ENCODE data around the gene PITPNM3.
"Not testable (repeated sequence)": the region's sequence is repeated elsewhere in the genome, so short reads cannot be mapped to it uniquely, and the experiment has no call there.

Gene PITPNM3

DNA sequence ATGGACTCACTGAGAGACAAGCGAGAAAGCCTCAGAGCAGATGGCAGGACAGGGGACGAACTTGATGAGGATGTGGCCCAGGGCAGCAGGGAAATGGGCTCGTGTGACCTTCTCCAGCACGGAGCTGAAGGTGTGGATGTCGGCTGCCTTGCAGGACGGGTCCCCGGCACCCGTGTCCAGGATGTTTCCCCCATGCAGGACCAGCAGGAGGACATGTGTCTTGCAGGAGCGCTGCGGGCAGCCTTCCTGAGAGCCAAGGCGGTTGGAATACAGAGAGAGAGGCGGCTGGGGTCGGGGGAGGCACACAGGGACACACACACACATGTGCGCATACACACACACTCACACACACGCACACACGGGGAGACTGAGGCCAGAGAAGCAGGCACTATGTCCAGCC lies 72.8 kb downstream of the PITPNM3 start:
- DNase-seq (ENCODE audit: low spot score in 2 of 2), result no peak
- ATAC-seq (replicated peaks; ENCODE audit: extremely low read depth, poor library complexity, severe bottlenecking), result no peak
- Mint-ChIP-seq H3K27ac (ENCODE audit: low read depth) (no peak overlapping the region), H3K4me1 (no peaks in the 10 kb centered on the region), H3K36me3 (ENCODE audit: insufficient read depth) (peaks cover 2% of the 10 kb centered on the region), H3K4me3 (no peak overlapping the region), H3K9me3 (no peaks in the 10 kb centered on the region), H3K27me3 (peaks cover 57% of the 10 kb centered on the region)

DNA sequence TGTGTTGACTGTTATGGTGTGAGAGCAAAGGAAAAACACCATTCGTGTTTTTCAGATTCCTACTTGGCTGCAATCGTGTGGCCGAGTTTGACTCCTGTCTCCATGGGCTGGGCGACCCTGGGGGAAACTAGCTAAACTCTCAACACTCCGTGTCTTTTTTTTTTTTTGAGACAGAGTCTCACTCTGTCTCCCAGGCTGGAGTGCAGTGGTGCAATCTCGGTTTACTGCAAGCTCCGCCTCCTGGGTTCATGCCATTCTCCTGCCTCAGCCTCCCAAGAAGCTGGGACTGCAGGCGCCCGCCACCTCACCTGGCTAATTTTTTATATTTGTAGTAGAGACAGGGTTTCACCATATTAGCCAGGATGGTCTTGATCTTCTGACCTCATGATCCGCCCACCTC lies 73.6 kb downstream of the PITPNM3 start:
- not testable (repeated sequence) for H3K27ac Mint-ChIP-seq (ENCODE audit: low read depth); H3K36me3 Mint-ChIP-seq (ENCODE audit: insufficient read depth); H3K4me3 Mint-ChIP-seq; H3K4me1 Mint-ChIP-seq; H3K9me3 Mint-ChIP-seq; DNase-seq (ENCODE audit: low spot score in 2 of 2); ATAC-seq (replicated peaks; ENCODE audit: extremely low read depth, poor library complexity, severe bottlenecking)
- H3K27me3 Mint-ChIP-seq, result peaks cover 49% of the 10 kb centered on the region

DNA sequence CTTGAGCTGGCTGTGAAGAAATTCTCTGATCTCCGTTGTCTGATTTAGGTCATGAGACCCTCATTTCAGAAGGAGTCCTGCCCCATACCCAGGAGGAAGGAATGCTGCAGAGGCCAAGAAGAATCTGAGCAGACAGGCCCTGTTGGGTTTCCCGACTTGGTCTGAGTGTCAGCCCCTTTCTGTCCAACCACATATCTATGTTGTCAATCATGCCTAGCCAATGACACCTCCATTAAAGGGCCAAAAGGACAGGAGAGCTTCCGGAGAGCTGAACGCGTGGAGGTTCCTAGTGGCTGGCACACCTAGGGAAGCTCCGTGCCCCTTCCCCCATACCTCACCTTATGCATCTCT lies 74.3 kb downstream of the PITPNM3 start:
- Mint-ChIP-seq H3K27me3 (peaks cover 45% of the 10 kb centered on the region), H3K36me3 (ENCODE audit: insufficient read depth) (peaks cover 2% of the 10 kb centered on the region), H3K27ac (ENCODE audit: low read depth) (no peak overlapping the region), H3K9me3 (no peaks in the 10 kb centered on the region), H3K4me1 (no peaks in the 10 kb centered on the region), H3K4me3 (no peak overlapping the region)
- DNase-seq (ENCODE audit: low spot score in 2 of 2), result no peak
- ATAC-seq (replicated peaks; ENCODE audit: extremely low read depth, poor library complexity, severe bottlenecking), result no peak

DNA sequence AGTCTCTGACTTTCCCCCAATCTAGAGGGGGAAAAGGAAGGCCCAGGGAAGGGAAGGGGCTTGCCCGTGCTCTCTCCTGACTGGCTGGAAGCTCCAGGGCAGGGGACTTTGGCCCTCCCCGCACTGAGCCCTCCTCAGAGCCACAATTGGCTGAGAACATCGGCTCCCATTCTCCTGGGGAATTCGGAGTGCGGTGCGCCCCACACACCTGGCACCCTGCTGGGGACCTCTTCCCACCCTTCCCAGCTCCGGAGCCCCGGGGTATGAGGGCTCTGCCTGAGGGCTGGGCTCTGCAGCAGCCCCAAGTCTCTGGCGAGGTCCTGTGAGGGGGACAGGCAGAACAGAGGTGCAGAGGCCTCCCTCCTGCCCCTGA lies 76.1 kb downstream of the PITPNM3 start:
- peaks cover 2% of the 10 kb centered on the region for H3K36me3 Mint-ChIP-seq (ENCODE audit: insufficient read depth)
- peaks cover 32% of the 10 kb centered on the region for H3K27me3 Mint-ChIP-seq
- H3K4me3 Mint-ChIP-seq, result no peak overlapping the region
- H3K9me3 Mint-ChIP-seq, result no peaks in the 10 kb centered on the region
- H3K27ac Mint-ChIP-seq (ENCODE audit: low read depth), result no peak overlapping the region
- ATAC-seq (replicated peaks; ENCODE audit: extremely low read depth, poor library complexity, severe bottlenecking), result no peak
- DNase-seq (ENCODE audit: low spot score in 2 of 2), result no peak
- no peaks in the 10 kb centered on the region for H3K4me1 Mint-ChIP-seq

DNA sequence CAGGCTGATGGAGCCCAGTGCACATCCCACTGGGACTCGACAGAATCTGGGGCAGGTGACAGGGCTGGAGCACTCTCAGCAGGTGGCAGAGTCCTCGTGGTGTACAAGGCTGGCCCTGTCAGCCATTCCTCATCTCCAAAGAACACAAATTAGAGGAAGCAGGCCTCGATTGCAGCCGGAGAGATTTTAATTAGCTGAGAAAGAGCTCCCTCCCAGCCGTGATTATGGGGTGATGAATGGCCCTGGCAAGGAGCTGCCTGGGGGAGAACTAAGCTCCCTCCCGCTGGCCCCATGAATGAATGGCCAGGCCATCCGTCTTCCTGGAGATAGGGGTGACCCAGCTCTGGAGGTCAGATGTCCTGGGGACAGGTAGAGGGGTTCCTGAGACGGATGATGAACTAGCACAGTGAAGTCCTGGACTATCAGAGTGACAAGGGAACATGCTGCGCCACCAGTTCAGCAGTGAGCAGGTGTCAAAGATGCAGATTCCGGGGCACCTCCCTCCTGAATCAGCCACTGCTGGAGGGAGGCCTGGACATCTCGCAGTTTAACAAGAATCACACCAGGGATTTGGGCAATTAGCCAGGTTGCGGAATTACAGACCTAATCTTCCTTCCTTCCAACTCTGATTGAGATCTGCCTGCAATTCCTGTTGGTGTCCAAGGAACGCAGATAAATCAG lies 76.6 kb downstream of the PITPNM3 start:
- H3K27ac Mint-ChIP-seq (ENCODE audit: low read depth), result no peak overlapping the region
- H3K9me3 Mint-ChIP-seq, result no peaks in the 10 kb centered on the region
- ATAC-seq (replicated peaks; ENCODE audit: extremely low read depth, poor library complexity, severe bottlenecking) (no peak), DNase-seq (ENCODE audit: low spot score in 2 of 2) (no peak)
- H3K36me3 Mint-ChIP-seq (ENCODE audit: insufficient read depth), result peaks cover under 1% of the 10 kb centered on the region
- peaks cover 32% of the 10 kb centered on the region for H3K27me3 Mint-ChIP-seq
- H3K4me3 Mint-ChIP-seq, result no peak overlapping the region
- no peaks in the 10 kb centered on the region for H3K4me1 Mint-ChIP-seq

DNA sequence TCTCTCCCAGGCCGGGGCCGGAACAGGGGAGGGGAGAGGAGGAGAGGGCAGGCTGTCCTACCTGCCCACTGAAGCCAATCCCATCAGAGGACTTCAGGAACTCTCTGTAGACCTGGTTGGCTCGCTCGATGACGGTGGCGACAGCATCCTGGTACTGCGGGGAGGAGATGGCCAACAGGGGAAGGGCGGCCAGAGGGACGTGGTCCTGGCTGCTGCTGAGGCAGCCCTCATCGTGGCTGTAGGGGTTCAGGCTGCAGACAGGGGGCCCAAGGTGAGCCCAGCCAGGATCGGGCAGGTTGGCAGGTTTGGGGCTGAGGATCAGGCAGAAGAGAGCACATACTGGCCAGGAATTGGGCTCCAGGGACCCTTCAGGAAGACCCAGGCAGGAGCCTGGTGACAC lies 77.9 kb downstream of the PITPNM3 start:
- peaks cover 24% of the 10 kb centered on the region for H3K27me3 Mint-ChIP-seq

DNA sequence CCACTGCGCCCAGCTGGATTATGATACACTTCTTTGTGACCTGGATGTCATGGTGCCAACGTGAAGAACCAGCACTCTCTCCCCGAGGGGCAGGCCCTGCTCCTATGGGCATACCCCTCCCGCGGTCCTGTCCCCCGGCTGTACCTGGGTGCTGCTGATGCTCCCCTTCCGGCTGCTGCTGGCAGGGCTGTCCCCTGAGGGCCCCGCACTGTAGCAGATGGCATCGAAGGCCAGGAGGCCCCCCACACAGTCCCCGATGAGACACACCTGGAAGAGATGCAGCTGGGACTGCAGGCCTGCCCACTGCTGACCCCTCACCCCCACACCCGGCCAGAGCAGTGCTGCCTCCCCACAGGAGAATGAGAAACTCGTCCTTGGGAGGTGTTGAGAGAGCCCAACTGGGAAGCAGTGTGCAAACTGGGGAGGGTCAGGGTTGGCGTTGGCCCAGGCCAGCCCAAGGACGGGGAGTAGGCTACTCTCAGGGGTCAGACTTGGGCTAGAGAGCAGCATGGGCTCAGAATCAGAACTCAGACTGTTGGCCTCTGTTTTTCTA lies 78.4 kb downstream of the PITPNM3 start:
- Mint-ChIP-seq H3K4me1 (peaks cover 4% of the 10 kb centered on the region), H3K27ac (ENCODE audit: low read depth) (no peak overlapping the region), H3K9me3 (no peaks in the 10 kb centered on the region), H3K4me3 (no peak overlapping the region), H3K36me3 (ENCODE audit: insufficient read depth) (peaks cover 2% of the 10 kb centered on the region), H3K27me3 (peaks cover 18% of the 10 kb centered on the region)
- no peak for ATAC-seq (replicated peaks; ENCODE audit: extremely low read depth, poor library complexity, severe bottlenecking)
- no peak for DNase-seq (ENCODE audit: low spot score in 2 of 2)

More for the DNA sequence above, 77.9 kb downstream of the PITPNM3 start:
- Mint-ChIP-seq H3K4me1 (no peaks in the 10 kb centered on the region), H3K36me3 (ENCODE audit: insufficient read depth) (no peaks in the 10 kb centered on the region), H3K9me3 (no peaks in the 10 kb centered on the region), H3K4me3 (no peak overlapping the region), H3K27ac (ENCODE audit: low read depth) (no peak overlapping the region)
- DNase-seq (ENCODE audit: low spot score in 2 of 2), result no peak
- no peak for ATAC-seq (replicated peaks; ENCODE audit: extremely low read depth, poor library complexity, severe bottlenecking)

DNA sequence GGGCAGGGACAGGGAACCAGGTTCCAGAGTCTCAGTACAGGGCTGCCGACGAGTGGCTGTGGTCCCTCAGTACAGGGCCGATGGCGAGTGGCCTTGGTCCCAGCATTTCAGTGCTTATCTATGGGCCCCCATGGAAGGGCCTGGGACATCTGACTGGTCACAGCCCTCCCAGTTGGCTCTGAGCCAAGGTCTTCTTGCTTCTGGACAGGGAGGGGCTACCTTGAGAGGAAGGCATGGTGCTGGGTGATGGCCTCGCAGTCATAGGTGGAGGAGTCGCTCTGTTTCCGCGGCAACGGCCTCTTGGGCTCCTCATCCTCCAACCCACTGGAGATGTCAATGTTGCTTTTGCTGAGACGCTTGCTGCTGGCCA lies 79.6 kb downstream of the PITPNM3 start:
- H3K4me1 Mint-ChIP-seq, result peaks cover 6% of the 10 kb centered on the region
- H3K9me3 Mint-ChIP-seq, result no peaks in the 10 kb centered on the region
- DNase-seq (ENCODE audit: low spot score in 2 of 2), result no peak
- no peak overlapping the region for H3K4me3 Mint-ChIP-seq
- peaks cover 2% of the 10 kb centered on the region for H3K36me3 Mint-ChIP-seq (ENCODE audit: insufficient read depth)
- no peak overlapping the region for H3K27ac Mint-ChIP-seq (ENCODE audit: low read depth)
- no peak for ATAC-seq (replicated peaks; ENCODE audit: extremely low read depth, poor library complexity, severe bottlenecking)
- H3K27me3 Mint-ChIP-seq, result peaks cover 10% of the 10 kb centered on the region

DNA sequence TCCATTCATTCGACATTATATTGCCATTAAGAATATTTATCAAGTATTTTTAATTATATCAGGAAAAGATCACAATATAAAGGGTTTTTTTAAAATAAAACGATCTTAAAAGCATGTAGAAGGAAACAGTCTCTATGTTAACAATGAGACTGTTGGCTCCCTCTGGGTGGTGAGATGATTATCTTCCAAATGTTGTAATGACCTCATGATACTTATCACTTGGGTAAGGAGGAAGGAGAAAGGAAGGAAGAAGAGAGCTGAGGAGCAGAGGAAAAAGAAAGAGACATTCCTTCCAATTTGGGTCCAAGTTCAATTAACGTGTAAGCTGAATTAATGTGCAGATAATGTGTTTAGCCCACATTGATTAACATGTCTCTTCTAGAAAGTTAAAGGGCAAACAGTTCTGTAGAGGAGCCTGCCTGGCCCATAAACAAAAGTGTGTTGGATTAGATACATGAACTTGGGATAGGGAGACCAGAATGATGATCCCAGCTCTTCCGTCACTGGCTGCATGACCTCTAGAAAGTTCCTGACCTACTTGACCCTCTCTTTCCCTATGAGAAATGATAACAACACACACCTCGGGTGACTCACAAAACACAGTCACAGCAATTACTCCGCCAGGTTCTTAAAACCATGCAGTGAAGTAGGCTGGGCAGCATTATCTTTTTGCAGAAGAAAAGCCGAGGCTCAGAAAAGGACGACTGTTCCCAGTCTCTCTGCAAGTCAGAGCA lies 80.1 kb downstream of the PITPNM3 start:
- Mint-ChIP-seq H3K4me1 (peaks cover 6% of the 10 kb centered on the region), H3K27ac (ENCODE audit: low read depth) (no peak overlapping the region), H3K4me3 (no peak overlapping the region), H3K27me3 (peaks cover 4% of the 10 kb centered on the region), H3K36me3 (ENCODE audit: insufficient read depth) (peaks cover 2% of the 10 kb centered on the region), H3K9me3 (no peaks in the 10 kb centered on the region)
- DNase-seq (ENCODE audit: low spot score in 2 of 2) (no peak), ATAC-seq (replicated peaks; ENCODE audit: extremely low read depth, poor library complexity, severe bottlenecking) (no peak)

DNA sequence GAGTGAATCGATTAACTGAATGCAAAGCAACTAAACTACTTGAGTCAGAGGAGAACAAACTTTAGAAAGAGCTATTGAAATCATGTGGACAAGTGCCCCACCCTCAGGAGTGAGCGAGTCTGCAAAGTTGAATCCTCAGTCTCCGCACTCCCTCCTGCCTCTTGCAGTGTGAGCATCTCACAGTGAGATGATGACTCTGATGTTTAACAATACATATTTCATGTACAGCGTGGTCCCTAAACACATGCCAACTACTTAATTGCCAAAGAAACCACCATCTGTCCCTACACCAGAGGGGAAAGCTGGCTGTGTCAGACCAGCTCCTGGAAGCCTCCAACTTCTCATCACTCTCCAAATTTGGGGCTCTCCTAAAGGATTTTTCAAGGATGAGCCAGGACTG lies 80.9 kb downstream of the PITPNM3 start:
- Mint-ChIP-seq H3K9me3 (no peaks in the 10 kb centered on the region), H3K36me3 (ENCODE audit: insufficient read depth) (peaks cover 2% of the 10 kb centered on the region), H3K27me3 (no peaks in the 10 kb centered on the region), H3K4me3 (no peak overlapping the region), H3K4me1 (peaks cover 6% of the 10 kb centered on the region), H3K27ac (ENCODE audit: low read depth) (no peak overlapping the region)
- DNase-seq (ENCODE audit: low spot score in 2 of 2) (no peak), ATAC-seq (replicated peaks; ENCODE audit: extremely low read depth, poor library complexity, severe bottlenecking) (no peak)

DNA sequence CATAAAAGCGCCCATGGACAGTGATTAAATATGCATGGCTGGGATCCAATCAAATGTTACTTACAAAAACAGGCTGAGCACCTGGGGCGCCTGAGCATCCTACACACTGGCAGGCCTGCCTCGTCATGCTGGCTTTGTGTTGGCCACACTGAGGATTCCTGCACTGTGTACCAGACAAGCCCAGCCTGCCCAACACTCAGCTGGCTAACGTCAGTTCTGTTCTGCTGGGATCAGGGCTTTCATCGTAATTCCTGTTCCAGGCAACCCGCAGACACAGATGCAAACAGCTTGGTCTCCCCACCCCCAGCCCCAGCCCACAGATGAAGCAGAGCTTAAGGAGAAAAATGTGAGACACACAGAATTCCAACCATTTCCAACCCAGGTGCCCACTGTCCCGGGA lies 81.4 kb downstream of the PITPNM3 start:
- DNase-seq (ENCODE audit: low spot score in 2 of 2) (no peak), ATAC-seq (replicated peaks; ENCODE audit: extremely low read depth, poor library complexity, severe bottlenecking) (no peak)
- no peaks in the 10 kb centered on the region for H3K9me3 Mint-ChIP-seq
- peaks cover 2% of the 10 kb centered on the region for H3K36me3 Mint-ChIP-seq (ENCODE audit: insufficient read depth)
- H3K27ac Mint-ChIP-seq (ENCODE audit: low read depth), result no peak overlapping the region
- peaks cover 2% of the 10 kb centered on the region for H3K27me3 Mint-ChIP-seq
- H3K4me1 Mint-ChIP-seq, result peaks cover 6% of the 10 kb centered on the region
- H3K4me3 Mint-ChIP-seq, result no peak overlapping the region

DNA sequence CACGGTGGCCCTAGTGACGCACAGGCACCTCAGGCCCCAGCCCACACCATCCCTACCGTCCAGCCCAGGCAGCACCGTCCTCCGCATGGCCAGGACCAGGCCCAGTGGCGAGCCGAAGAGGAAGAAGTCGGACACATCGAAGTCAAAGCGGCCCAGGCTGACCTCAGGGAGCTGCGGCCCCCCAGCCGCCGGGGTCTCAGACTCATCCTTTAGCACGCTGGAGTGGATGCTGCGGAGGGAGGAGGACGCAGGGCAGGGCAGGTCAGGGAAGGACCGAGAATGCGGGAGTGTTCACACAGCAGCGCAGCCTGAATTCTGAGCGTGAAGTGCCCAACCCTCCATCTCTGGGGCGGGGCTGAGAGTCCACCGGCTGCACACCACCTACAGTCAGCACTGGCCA lies 82.0 kb downstream of the PITPNM3 start:
- ATAC-seq (replicated peaks; ENCODE audit: extremely low read depth, poor library complexity, severe bottlenecking) (no peak), DNase-seq (ENCODE audit: low spot score in 2 of 2) (no peak)
- Mint-ChIP-seq H3K4me3 (no peak overlapping the region), H3K27ac (ENCODE audit: low read depth) (no peak overlapping the region), H3K9me3 (no peaks in the 10 kb centered on the region), H3K27me3 (peaks cover 7% of the 10 kb centered on the region), H3K4me1 (peaks cover 6% of the 10 kb centered on the region), H3K36me3 (ENCODE audit: insufficient read depth) (peaks cover 2% of the 10 kb centered on the region)

DNA sequence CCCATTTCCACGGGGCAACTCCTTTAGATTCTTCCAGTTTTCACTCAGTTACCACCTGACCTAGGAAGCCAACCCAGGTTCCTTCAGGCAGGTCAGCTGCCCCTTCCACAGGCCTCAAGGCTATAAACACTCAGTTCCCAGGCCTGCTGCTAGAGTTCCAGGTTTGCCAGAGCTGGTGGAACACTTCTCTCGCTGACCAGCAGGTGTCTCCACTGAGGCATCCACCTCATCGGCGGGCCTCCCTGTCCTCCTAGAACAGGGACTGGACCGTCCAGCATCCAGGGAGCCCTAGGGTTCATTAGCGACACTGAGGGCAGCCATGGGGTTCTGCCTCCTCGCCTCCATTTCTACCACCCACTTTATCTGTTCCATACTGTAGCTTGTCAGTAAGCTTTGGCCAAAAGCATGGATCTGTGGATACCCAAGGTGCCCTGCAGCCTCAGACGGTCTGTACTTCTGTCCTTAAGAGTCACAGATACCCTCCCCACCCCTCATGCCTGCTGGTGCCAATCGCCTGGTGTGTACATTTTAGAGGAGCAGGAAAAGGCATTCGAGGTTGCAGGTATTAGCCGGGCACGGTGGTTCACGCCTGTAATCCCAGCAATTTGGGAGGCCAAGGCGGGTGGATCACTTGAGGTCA lies 83.1 kb downstream of the PITPNM3 start:
- peaks cover 2% of the 10 kb centered on the region for H3K36me3 Mint-ChIP-seq (ENCODE audit: insufficient read depth)
- peak; percentile 29 to 57 for DNase-seq (ENCODE audit: low spot score in 2 of 2)
- peaks cover 13% of the 10 kb centered on the region for H3K27me3 Mint-ChIP-seq
- ATAC-seq (replicated peaks; ENCODE audit: extremely low read depth, poor library complexity, severe bottlenecking), result no peak
- H3K4me1 Mint-ChIP-seq, result peaks cover 6% of the 10 kb centered on the region
- no peak overlapping the region for H3K4me3 Mint-ChIP-seq
- no peak overlapping the region for H3K27ac Mint-ChIP-seq (ENCODE audit: low read depth)
- H3K9me3 Mint-ChIP-seq, result no peaks in the 10 kb centered on the region
